HG02571 (cell line): ENCODE data around the gene CHN2.

Source experiments
- ATAC-seq: cut with Tn5 transposase; IDR thresholded peaks from one replicate; pipeline ENCODE4 v1.9.1; 2021; ENCODE audit warnings: mild to moderate bottlenecking, moderate library complexity; ENCODE audit not compliant: unreplicated experiment

The CHN2 gene

DNA sequence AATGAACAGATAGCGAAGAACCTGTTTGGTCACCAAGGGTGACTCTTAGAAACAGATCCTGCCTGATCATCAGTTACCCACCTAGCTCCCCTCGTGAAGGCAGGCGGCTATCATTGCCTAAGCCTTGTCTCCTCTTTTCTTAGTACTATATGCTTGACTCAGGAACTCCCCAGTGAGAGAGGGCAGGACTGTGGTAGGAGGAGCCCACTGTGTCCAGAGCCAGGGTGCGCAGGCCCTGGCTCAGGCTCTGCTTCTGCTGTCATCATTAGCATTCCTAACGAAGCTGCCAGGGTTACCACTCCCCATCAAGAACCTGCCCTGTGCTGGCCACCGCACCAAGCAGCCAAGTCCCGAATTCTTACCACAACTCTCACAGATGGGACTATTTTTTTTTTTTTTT is 160.8 kb downstream of the CHN2 start:
- no peak for ATAC-seq

DNA sequence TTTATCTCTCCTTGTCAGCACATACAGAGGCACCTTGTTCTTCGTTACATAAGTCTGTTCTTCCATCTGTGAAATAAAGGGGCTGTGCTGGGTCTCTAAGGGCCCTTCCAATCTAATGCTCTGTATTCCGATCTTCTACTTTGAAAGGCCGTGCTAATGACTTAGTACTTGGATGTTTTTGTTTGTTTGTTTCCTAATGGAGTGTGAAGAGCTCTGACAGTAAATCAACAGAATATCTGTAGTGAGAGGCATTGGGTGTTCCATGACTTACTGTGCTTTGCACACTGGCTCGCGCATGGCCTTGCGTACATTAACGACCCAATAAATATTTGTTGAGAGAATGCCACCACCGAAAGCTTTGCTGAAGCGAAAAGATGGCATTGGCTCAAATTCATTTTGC is 162.1 kb downstream of the CHN2 start:
- ATAC-seq: no peak

DNA sequence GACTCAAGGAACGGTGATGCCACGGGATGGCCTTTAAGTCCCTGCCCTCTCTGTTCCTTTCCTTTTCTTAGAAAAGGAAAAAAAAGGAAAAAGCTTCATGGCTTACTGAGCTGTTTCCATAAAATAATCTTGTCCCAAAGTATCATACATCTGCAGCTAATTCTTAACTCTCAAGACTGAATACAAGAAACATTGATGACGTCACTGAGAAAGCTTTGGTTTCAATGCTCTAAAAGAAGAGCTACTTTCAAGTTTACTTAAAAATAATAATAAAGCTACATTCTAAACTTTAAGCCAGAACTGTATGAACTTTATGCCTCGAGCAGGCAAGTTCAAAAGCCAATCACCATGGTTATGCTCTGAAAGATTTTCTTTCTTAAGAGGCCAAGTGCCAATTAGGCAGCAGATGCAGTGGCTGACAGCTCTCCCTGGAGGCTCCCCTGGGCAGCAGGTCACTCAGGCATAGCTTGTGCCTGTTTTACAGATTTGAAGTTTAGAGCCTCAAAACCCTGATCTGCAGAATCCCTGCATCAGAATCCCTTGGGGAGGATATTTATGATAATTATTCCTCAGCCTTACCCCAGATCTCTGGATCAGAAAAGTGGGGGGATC is 165.0 kb downstream of the CHN2 start:
- ATAC-seq: no peak

DNA sequence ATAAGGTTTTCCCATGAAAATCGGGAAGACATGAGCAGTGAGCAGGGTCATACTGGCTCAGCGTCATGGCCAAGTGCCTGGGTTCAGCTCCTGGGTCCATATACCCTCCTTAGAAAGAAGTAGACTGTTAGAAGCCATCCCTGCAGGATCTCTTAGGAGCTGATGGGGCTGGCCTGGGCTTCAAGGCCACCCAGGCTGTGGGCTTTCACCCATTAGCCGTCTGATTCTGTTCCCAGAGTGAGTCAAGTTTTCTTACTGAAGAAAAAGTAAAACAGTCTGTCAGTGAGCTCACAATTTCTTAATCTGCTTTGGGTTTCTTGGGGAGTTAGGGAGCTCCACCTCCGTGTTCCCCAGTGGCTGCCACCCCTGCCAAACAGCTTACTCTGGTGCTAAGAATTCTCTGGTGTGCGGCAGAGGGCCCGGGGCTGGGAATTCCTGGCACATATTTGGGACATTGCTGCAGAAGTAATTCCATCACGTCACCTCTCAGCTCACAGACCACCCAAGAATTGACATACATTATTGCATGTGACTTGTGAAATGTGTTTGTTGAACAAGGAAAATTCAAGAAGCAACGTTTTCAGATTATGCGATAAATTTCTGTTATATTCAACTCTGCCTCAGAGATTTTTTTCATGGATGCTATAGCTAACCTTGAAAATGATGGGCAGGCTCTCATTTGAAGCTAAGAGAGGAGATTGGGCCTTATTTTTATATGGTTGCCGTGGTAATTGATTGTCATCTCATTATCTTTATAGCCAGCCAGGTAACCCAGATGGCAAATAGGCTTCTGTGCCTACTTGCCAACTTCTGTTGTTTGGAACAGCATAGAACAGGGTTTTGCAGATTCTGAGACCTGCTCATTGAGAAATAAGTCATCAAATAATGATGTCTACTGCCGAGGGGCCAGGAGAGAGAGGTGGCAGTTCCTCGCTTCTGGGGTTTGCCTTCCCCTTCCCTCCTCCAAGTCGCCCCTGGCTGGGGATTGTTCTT is 166.4 kb downstream of the CHN2 start:
- ATAC-seq: no peak

DNA sequence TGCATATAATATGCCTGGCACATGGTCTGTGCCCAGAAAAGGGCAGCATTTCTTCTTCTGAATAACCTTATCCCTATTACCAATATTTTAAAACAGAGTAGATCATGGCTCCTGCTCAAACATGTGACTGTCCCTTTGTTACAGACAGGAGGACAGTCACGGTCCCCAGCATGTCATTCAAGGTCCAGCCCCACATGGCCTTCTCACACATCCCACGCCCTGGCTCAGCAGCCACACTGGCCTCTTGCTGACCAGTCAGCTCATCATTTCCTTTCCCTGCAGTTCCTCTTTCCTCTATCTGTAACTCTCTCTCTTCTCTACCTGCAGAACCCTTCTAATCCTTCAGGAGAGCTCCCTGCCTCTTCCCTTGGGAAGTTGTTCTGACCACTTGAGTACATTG is 167.8 kb downstream of the CHN2 start:
- no peak for ATAC-seq

DNA sequence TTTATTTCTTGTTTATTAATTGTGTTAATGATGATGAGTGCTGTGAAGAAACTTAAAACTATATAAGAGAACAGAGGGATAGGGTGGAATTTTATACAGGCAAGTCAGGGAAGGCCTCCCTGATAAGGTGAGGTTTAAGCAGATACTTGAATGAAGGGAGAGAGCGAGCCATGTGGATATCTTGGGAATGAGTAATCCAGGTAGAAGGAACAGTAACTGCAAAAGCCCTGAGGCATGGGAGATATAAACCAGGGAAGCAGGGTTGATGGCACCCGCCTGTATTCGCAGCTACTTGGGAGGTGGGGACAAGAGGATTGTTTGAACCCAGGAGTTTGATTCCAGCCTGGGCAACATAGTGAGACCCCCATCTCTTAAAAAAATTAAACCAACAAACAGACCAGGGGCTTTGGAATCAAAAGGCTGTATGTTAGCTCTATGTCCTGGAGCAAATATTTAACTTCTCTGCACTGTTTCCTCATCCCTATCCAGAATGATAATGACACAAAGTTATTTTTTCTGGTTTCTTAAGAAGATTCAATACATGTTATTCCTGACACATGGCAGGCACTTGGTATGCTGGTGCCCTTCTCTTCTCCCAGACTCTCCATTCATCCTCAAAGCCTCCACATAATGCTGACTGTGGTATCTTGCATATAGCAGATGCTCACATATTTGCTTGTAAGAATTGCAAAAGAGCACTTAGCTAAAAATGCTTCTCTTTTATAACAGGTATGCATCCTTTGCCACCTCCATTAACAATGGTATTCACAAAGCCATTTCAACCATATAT is 169.3 kb downstream of the CHN2 start:
- no peak for ATAC-seq

DNA sequence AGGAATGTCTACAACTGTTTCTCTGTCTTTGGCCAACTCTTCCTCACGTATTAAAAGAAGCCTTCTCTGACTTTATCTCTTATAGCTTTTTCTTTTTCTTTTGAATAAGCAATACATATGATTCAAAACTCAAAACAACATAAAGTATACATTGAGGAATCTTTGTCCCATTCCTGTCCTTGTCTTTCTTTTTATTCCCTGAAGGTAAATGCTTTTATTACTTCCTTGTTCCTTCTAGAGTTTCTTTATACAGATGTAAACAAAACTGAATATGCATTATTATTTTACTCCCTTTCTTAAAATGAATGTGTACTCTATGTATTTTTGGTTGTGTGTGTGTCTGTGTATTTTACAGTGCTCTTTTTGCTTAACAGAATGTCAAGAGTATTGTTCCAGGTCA is 170.1 kb downstream of the CHN2 start:
- no peak for ATAC-seq

DNA sequence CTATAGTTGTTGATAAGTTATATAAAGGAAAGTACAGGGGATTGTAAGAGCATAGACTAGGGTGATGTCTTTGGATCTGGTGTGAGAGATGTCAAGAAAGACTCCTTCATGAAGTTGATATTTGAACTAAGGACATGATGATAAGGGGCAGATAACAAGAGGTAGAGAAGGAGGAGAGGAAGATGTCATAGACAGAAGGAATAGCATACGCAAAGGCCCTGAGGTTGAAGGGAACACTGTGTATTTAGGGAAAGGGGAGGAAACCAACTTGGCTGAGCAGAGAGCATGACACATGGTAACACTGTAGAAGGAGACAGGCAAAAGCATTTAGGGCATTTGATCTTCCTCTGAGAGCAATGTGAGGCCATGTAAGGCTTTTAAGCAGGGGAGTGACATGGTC is 170.8 kb downstream of the CHN2 start:
- ATAC-seq: no peak

DNA sequence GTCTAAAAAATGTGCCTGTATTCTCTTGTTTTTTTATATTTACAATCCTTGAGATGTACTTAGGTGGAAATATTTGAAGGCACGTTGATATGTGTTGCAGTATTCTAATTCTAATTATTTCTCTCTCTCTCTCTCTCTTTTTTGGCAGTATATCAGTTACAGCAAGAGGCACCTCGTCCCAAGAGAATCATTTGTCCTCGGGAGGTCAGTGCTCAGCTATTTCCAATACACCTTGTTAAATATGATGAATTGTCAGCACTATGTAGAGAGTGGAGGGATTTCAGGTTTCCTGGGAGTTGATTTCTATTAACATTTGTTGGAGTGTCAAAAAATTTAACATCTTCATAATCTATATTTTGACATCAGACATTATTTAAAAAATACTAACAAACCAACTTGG is 173.2 kb downstream of the CHN2 start:
- no peak for ATAC-seq

DNA sequence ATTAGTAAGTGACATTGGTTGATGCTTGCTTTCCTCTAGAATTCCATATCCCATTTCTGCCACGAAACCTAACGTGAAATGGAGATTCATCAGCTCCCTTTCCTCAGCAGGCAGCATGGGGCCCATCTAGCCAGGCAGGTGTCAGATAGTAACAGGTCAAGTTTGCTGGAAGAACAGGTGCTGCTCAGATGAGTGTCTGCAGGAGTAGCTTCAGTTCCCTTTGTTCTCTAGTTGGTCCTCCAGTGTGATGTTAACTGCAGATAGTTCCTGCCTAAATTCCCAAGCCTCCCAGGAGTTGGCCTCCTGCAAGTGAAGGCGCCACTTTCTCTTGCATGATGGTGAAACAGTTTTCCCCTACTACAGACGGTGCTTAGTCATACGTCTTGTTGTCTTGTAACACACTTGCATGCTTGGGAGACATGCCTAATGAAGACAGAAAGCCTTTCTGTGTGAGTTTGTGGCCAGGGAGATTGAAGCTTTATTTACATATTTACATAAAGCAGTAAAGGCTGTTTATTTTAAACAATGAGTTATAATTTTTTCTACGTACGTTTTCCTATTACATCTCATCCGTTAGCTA is 175.4 kb downstream of the CHN2 start:
- ATAC-seq: no peak

DNA sequence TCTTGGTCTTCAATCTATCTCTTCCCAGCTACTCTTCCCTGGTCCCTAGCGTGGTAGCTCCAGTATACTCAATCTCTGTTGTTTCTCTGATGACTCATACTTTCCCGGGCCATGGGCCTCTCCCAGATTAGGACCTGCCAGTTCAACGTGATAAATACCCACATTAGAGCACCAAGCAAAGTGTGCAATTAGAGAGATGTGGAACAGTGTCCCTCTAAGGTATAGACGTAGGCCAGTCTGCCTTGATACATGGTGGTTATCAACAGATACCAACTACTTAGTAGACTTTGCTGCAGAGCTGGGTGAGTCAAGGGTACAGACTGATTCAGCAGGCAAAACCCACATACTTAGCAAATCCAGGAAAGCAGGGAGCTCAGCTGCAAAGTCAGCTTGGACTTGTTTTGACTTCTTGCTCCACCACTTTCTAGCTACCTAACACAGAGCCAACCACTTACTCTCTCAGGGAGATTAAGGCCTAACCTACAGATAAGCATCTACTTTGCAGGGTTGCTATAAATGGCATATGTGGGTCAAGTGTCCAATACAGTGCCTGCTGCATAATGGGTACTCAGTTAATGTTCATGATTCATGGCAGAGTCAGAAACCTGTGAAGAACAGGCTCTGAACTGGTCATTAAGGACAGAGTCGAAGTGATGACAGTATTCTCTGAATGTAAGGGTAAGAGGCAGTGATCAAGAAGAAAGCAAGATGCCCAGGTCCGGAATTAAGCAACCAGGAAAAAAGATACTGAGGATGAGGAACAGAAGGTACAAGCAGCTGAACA is 176.1 kb downstream of the CHN2 start:
- ATAC-seq: no peak

DNA sequence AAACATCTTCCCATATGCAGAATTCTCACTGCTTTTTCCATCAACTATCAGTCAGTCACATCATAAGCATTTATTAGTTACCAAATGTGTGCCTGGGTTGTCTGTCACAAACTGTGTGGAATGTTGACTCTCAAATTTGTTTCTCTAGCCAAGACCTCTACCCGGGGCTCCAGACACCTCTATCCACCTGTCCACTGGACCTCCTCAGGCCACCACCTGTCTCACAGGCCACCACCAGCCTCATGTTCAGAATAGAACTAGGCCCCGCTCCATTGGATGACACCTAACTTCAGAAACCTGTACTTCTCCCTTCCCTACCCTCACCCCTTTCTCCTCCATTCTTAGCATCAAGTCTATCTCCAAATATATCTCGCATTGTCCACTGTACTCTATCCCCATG is 176.9 kb downstream of the CHN2 start:
- no peak for ATAC-seq

DNA sequence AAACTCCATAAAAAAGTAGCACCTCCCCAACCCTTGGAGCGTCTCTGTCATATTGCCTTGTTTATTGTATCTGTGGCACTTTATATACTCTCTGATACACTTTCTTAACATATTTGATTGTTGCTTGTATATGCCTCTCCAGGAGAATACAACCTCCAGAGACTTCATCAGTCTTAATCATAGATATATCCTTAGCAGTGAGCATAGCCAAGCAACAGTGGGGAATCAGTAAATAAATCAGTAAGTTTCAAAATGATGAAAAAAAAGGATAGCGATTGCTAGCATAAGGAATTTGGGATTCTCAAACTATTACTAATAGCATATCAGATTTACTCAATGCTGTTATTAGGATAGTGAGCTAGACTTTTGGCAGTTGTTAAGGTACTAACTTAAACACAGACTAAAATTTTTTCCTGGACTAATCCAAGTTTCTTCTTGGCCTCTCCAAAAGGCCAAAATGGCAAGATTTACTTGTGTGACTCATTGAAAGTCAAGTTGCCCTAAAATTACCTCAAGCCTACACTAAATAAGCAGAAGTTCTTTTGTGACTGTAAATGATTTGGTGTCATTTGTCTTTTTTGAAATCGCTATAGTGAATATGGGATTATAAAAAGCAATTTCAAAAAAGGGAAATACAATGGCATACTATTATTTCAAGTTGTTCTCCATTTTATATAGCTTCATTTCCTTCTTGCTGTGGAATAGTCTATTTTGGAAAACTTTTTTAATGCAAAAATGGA is 177.9 kb downstream of the CHN2 start:
- ATAC-seq: no peak

DNA sequence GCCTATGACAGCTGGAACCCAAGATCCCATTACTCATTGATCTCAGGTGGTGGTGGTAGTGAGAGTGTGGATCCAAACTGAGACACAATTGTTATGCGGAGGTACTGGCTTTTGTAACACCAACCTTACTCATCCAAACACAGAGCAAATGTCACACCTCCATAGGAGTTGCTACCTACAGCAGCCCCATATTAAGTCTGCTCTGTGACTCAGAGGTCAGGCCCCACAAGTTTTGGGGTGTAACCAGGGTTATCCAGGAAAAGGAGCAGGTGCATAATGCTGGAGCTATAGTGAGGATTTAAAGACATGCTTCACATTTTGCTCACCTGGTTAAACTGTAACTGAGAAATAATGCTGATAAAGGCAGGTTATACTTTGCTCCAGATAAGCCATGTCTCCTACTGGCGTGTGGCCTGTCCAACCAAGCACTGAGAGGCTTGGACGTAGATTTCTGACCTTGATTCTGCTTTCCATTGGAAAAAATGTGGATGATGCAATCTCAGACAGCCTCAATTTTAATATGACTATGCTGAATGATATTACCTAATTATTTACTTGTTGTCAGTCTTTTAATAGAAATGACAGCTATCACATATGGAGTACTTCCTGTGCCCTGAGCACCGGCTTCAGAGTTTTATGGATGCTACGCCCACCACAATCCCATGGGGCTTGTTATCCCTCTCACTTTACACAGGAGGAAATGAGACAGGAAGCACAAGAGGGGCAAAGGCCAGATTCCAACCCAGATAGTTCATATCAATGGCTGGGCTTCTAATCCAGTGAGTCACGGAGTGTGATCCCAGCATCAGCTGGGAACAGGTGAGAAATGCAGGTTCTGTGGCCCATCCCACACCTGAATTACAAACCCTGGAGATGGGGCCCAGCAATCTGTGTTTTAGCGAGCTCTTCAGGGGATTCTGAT is 181.3 kb downstream of the CHN2 start:
- no peak for ATAC-seq

DNA sequence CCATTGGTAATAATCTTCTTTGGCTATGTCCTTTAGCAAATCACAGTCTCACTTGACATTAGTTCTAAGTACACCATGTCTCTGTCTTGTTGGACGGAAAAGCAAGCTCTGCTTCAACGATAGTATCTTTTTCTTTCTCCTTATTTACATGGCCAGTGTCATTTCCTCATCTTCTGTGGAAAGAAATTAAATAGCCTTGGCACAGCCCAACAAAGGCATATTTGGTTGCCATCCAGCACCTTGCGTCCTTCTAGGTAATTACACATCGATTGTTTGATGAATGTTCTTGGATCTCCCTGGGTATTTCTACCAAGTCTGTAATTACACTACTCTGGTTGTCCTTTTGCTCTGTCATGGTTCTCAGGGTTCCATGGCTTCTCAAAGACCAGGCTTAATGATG is 183.1 kb downstream of the CHN2 start:
- ATAC-seq: no peak

DNA sequence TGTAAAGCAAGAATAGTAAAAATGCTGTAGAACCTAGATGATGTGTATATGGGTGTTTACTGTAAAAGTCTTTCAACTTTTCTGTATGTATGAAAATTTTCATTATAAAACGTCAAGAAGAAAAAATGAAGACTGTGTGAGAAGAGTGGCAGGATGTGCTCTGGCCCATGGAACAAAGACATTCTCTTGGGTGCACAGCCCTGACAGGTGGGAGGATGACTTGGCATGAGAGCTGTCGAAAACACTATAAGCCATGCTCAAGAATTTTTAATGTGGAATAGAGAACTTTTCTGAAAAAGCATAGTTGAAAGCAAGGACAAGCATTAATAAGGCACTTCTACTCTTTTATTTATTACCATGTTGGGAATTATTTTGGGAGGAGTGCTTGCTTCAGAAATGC is 185.0 kb downstream of the CHN2 start:
- ATAC-seq: no peak

DNA sequence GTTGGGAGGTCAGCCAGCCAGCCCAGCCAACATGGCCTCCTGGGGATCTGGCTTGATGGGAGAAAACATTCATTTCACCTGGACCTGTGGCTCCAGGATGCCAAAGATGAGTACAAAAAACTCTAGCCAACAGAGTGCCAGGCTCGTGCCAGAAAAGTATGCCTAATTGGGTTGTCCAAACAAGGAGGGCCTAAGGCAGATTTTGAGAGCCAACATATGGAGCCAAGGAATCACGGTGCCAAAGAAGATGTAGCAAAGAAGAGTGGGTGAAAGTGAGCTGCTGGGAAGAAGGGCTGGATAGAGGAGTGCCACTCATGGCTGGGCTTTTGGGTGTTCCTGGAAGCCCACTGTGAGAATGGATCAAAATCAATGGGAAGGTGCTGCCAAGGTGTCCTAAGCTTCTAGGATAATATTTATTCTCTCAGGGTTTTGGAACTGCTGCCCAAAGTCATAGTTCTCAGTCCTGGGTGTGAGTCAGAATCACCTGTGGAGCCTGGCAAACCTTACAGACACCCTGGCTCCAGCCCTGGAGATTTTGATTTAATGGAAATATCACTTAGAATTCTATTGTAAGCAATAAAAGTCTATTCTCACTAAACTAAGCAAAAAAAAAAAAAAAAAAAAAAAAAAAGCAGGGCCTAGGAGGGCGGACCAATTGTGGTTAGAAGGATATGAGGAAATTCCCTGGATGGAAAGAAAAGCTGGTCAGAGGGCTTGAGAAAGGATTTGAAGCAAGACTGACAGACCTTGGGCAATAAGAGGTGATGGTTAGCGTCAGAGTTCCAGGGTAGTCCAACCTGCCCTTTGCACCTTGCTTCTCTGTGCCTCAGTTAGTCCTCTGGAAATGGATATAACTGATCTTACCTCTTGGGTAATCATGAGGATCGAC is 186.9 kb downstream of the CHN2 start:
- ATAC-seq: no peak

DNA sequence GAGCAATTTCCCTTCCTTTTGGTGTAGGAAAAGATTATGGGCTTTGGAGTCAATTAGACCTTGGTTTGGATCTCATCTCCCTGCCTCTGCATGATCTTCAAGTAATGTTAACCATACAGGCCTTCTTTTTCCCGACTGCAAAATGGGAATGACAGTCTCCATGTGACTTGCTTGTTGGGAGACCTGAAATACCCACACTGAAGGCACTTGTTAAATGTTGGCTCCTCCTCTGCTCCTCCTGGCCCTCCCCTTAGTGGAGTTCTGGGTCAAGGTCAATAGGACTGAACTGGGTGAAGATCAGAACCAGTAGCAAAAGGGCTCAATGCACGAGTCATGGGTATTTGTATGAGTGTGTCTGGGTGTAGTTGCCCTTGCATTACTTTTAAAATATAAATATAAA is 189.7 kb downstream of the CHN2 start:
- ATAC-seq: no peak
